Keratinocyte (primary cell): ENCODE measurements around the gene TAF1C. TPM values are rescaled to one million over a fixed set of nuclear protein-coding genes. Genes with fewer than 3 reads are reported as not detected.

Experiments used
- DNase-seq: peaks from one replicate; pipeline ENCODE4 v3.0.0-alpha.2; 2011; ENCODE audit warnings: low read depth, missing footprints, low spot score
- FAIRE-seq: peaks from 2 replicates; lab custom pipeline; 2011; peaks lifted over from hg19 to GRCh38; lab: Jason Lieb, UNC
- H2AFZ ChIP-seq: 2 replicates; pipeline ENCODE4 v1.6.0; 2012; ENCODE audit warnings: low read length, control low read depth, inconsistent platforms; ENCODE audit not compliant: control insufficient read depth
- H3K27ac ChIP-seq: 2 replicates; pipeline ENCODE4 v1.5.1; 2011; ENCODE audit warnings: low read length; ENCODE audit not compliant: control insufficient read depth, insufficient read depth
- H3K27me3 ChIP-seq: 3 replicates; pipeline ENCODE4 v1.6.0; 2011; ENCODE audit warnings: low read length; ENCODE audit not compliant: control insufficient read depth, insufficient read depth; ENCODE audit errors: extremely low read depth
- H3K36me3 ChIP-seq, 2 experiments: 2 replicates in 1 of 2; 3 replicates in 1 of 2; pipeline ENCODE4 v1.5.1; 2011; ENCODE audit warnings: low read length in 2 of 2, mild to moderate bottlenecking in 1 of 2; ENCODE audit not compliant: control insufficient read depth in 2 of 2, insufficient read depth in 2 of 2; ENCODE audit errors: extremely low read depth in 1 of 2
- H3K4me1 ChIP-seq: 3 replicates; pipeline ENCODE4 v1.5.1; 2011; ENCODE audit warnings: low read length; ENCODE audit not compliant: control insufficient read depth, insufficient read depth; ENCODE audit errors: extremely low read depth
- H3K4me2 ChIP-seq: 3 replicates; pipeline ENCODE4 v1.6.0; 2011; ENCODE audit warnings: low read depth, low read length; ENCODE audit not compliant: control insufficient read depth, insufficient read depth; ENCODE audit errors: extremely low read depth
- H3K4me3 ChIP-seq, 3 experiments: fragments of 200-600 bp in 1 of 3; sonication (generic) in 1 of 3; 2 replicates in 2 of 3; 3 replicates in 1 of 3; pipeline ENCODE4 v1.5.1; 2011 to 2016; ENCODE audit warnings: low read length in 3 of 3, mild to moderate bottlenecking in 3 of 3, control low read depth in 2 of 3, inconsistent platforms in 1 of 3, low read depth in 1 of 3, mixed read lengths in 1 of 3, mixed run types in 1 of 3, moderate library complexity in 1 of 3; ENCODE audit not compliant: control insufficient read depth in 2 of 3, insufficient read depth in 2 of 3; ENCODE audit errors: extremely low read depth in 1 of 3
- H3K79me2 ChIP-seq: 2 replicates; pipeline ENCODE4 v1.6.0; 2012; ENCODE audit warnings: low read length; ENCODE audit not compliant: control insufficient read depth, insufficient read depth
- H3K9ac ChIP-seq: 3 replicates; pipeline ENCODE4 v1.6.0; 2011; ENCODE audit warnings: low read length; ENCODE audit not compliant: control insufficient read depth, insufficient read depth; ENCODE audit errors: extremely low read depth
- H3K9me1 ChIP-seq: 3 replicates; pipeline ENCODE4 v1.6.0; 2011; ENCODE audit warnings: low read length; ENCODE audit not compliant: control insufficient read depth, insufficient read depth; ENCODE audit errors: extremely low read depth
- H3K9me3 ChIP-seq: 2 replicates; pipeline ENCODE4 v1.5.1; 2012; ENCODE audit warnings: low read depth, low read length; ENCODE audit not compliant: control insufficient read depth
- H4K20me1 ChIP-seq: 3 replicates; pipeline ENCODE4 v1.6.0; 2011; ENCODE audit warnings: low read length; ENCODE audit not compliant: control insufficient read depth, insufficient read depth; ENCODE audit errors: extremely low read depth
- EZH2 ChIP-seq: IDR thresholded peaks from one replicate; pipeline ENCODE4 v1.6.1; 2012; ENCODE audit warnings: inconsistent platforms, mild to moderate bottlenecking, low read length, moderate library complexity
- dilution Hi-C: fragments of 300-500 bp; cut with MboI; formaldehyde crosslinking; loops from one replicate; pipeline ENCODE4 v1.7.0; 2020; ENCODE audit warnings: low sequenced_read_pairs; ENCODE audit not compliant: extremely low pct_ligation_motif_present
- polyA plus RNA-seq, 5 experiments: library from polyadenylated mRNA; depleted of rRNA in 3 of 5; stranded (reverse) in 3 of 5; stranded (forward) in 1 of 5; unstranded in 1 of 5; fragments of >200 nt; gene quantifications; 1 replicate in 1 of 5; 2 replicates in 3 of 5; 3 replicates in 1 of 5; pipeline versions ENCODE4 v1.2.1 to v1.2.3, GENCODE V29; 2011 to 2012; ENCODE audit warnings: missing spikeins in 2 of 5, low read depth in 1 of 5, low replicate concordance in 1 of 5
- TF ChIP-seq, protein P1 (sequence below), 3 experiments: IDR thresholded peaks in 1 of 3; conservative IDR thresholded peaks in 1 of 3; optimal IDR thresholded peaks in 1 of 3; 2 replicates in 2 of 3; 3 replicates in 1 of 3; pipeline versions ENCODE3 to v1.5.1; 2011; ENCODE audit warnings: low read length in 3 of 3, mild to moderate bottlenecking in 3 of 3, moderate library complexity in 2 of 3, control low read depth in 1 of 3, inconsistent platforms in 1 of 3; ENCODE audit not compliant: insufficient read depth in 2 of 3; ENCODE audit errors: extremely low read depth in 1 of 3

TAF1C gene
- polyA plus RNA-seq, 1 donor (not counting 4 experiments of a cell fraction or from before 2014, with no cell fraction given), result 6.5 TPM

DNA sequence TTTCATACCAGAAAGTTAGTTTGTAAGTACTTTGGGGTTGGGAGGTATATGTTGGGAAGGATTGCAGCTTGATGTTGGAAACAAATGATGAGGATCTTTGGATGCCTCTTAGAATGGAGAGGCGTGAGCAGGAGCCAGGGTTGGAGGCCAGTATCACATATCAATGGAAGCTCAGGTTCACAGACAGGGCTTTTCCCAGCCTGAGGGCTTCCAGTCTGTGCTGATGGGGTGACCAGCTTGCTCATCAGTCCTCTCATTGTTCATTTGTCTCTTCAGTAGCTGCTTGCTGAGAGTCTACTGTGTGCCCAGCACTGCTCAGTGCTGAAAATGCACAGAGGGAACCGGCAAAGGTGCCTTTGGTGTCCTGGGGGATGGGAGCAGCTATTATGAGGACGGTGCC is 35.9 kb downstream of the TAF1C start:
- TF ChIP-seq EZH2, result no peak
- TF ChIP-seq, protein P1, sequence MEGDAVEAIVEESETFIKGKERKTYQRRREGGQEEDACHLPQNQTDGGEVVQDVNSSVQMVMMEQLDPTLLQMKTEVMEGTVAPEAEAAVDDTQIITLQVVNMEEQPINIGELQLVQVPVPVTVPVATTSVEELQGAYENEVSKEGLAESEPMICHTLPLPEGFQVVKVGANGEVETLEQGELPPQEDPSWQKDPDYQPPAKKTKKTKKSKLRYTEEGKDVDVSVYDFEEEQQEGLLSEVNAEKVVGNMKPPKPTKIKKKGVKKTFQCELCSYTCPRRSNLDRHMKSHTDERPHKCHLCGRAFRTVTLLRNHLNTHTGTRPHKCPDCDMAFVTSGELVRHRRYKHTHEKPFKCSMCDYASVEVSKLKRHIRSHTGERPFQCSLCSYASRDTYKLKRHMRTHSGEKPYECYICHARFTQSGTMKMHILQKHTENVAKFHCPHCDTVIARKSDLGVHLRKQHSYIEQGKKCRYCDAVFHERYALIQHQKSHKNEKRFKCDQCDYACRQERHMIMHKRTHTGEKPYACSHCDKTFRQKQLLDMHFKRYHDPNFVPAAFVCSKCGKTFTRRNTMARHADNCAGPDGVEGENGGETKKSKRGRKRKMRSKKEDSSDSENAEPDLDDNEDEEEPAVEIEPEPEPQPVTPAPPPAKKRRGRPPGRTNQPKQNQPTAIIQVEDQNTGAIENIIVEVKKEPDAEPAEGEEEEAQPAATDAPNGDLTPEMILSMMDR (optimal IDR thresholded peaks at IDR 0.05 in 1 of 3, IDR thresholded peaks at IDR 0.05 in 1 of 3, conservative IDR thresholded peaks at IDR 0.05 in 1 of 3; ENCODE audit: extremely low read depth in 1 of 3, insufficient read depth in 2 of 3, low read length in 3 of 3), result no peak
- FAIRE-seq (no peak), DNase-seq (no peak)
- Histone ChIP-seq H4K20me1 (no peaks in the 10 kb centered on the region), H3K79me2 (no peaks in the 10 kb centered on the region), H3K27me3 (no peaks in the 10 kb centered on the region), H3K27ac (no peak overlapping the region), H3K4me3 (no peak overlapping the region), H3K9ac (no peak overlapping the region), H3K9me1 (no peaks in the 10 kb centered on the region), H2AFZ (no peak overlapping the region), H3K4me1 (no peaks in the 10 kb centered on the region), H3K36me3 (no peaks in the 10 kb centered on the region), H3K4me2 (no peak overlapping the region), H3K9me3 (no peaks in the 10 kb centered on the region)
- dilution Hi-C loops, result no loop called here

DNA sequence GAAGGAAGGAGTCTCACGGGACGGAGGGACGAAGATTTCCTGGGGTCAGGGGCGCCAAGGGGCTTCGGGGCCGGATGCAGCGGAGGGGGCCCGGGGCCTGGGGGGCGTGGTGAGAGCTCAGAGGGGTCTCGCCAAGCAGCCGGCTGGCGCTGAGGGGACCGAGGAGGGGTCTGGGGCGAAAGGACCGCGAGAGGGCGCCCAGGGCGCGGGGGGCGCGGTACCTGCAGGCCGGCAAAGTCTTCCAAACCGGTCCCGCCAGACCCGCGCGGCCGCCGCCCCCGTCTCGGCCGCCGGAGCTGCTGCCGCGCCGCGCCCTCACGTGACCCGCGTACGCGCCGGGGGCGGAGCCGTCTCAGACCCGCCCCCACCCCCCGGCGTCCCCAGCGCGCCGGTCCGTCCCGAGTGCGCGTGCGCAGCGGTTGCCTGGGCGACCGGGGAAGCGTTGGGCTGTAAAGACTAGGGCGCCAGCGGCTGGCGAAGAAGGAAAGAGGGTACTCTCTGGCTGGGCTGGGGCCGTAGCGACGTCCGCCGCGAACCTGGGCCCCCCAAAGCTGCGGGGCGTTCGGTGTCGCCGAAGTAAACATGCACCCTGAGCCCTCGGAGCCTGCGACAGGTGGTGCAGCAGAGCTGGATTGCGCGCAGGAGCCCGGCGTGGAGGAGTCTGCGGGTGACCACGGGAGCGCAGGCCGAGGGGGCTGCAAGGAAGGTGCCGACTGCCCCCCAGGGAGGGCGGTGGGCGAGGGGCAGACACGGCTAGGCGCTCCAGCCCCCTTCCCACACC is 41.8 kb downstream of the TAF1C start, which contains the start of the genes DNAAF1 and HSDL1:
Gene DNAAF1 (plus strand): TSS at position 450 of the 781 bp plus-strand sequence. CDS start 133 bp downstream, at position 583.
Gene HSDL1 (minus strand): TSS at position 319 of the 781 bp plus-strand sequence. CDS start 13,856 bp downstream, outside the sequence.
- Histone ChIP-seq H3K27me3 (no peaks in the 10 kb centered on the region), H3K4me1 (peaks cover 2% of the 10 kb centered on the region), H3K79me2 (no peaks in the 10 kb centered on the region), H3K27ac (no peak within 1 kb of the TSS), H3K4me3 (peak within 1 kb of the TSS; percentile 75 to 95 (median 90)), H2AFZ (peak within 1 kb of the TSS; percentile 90), H3K4me2 (peak within 1 kb of the TSS; percentile 98), H4K20me1 (no peaks in the 10 kb centered on the region), H3K36me3 (no peaks in the 10 kb centered on the region), H3K9me1 (no peaks in the 10 kb centered on the region), H3K9me3 (no peaks in the 10 kb centered on the region), H3K9ac (peak within 1 kb of the TSS; percentile 79)
- dilution Hi-C loops, result no loop called here
- DNase-seq (peak; percentile 30), FAIRE-seq (no peak)
- no peak for TF ChIP-seq EZH2
- TF ChIP-seq, protein P1 (optimal IDR thresholded peaks at IDR 0.05 in 1 of 3, IDR thresholded peaks at IDR 0.05 in 1 of 3, conservative IDR thresholded peaks at IDR 0.05 in 1 of 3; ENCODE audit: extremely low read depth in 1 of 3, insufficient read depth in 2 of 3, low read length in 3 of 3), result peak in 1 of 3 experiments; percentile 30
